ENCODE results near the gene LOXHD1. TPM values are rescaled to one million over a fixed set of nuclear protein-coding genes. Genes with fewer than 3 reads are reported as not detected.

LOXHD1 gene
- total RNA-seq, 1 experiment from 2014 or later = not detected

- intact Hi-C loops (cut with micrococcal nuclease; ENCODE audit: unreplicated experiment) = no loop called here
- no peak overlapping the region for H3K4me2 ChIP-seq
- TF ChIP-seq, protein P1, sequence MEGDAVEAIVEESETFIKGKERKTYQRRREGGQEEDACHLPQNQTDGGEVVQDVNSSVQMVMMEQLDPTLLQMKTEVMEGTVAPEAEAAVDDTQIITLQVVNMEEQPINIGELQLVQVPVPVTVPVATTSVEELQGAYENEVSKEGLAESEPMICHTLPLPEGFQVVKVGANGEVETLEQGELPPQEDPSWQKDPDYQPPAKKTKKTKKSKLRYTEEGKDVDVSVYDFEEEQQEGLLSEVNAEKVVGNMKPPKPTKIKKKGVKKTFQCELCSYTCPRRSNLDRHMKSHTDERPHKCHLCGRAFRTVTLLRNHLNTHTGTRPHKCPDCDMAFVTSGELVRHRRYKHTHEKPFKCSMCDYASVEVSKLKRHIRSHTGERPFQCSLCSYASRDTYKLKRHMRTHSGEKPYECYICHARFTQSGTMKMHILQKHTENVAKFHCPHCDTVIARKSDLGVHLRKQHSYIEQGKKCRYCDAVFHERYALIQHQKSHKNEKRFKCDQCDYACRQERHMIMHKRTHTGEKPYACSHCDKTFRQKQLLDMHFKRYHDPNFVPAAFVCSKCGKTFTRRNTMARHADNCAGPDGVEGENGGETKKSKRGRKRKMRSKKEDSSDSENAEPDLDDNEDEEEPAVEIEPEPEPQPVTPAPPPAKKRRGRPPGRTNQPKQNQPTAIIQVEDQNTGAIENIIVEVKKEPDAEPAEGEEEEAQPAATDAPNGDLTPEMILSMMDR (conservative IDR thresholded peaks at IDR 0.05) = no peak
- no peak for TF ChIP-seq EZH2 (IDR thresholded peaks at IDR 0.05; ENCODE audit: low read depth)
- H2AFZ ChIP-seq = no peak overlapping the region
- CTCF ChIA-PET = no interaction called here
- H3K36me3 ChIP-seq (ENCODE audit: low read depth) = peaks cover 7% of the 10 kb centered on the region; the same call in 1 of the 2 replicates
- no peak for DNase-seq
- H3K4me1 ChIP-seq (replicated peaks; ENCODE audit: insufficient read depth) = no peaks in the 10 kb centered on the region
- no peak overlapping the region for H3K27ac ChIP-seq
- H3K9me2 ChIP-seq (ENCODE audit: insufficient read depth) = no peaks in the 10 kb centered on the region
- peaks cover 19% of the 10 kb centered on the region for H4K20me1 ChIP-seq (ENCODE audit: insufficient read depth)
- H3K9me3 ChIP-seq (ENCODE audit: insufficient read depth, low read depth) = no peaks in the 10 kb centered on the region
- H3K4me3 ChIP-seq = no peak overlapping the region
- POLR2A ChIA-PET (ENCODE audit: unreplicated experiment) = no interaction called here
- H3K79me2 ChIP-seq (ENCODE audit: low read depth) = no peaks in the 10 kb centered on the region
- H3F3A ChIP-seq (ENCODE audit: insufficient read depth, low read depth) = peaks cover 4% of the 10 kb centered on the region
- no TSS peak for BruUV-seq (replicated peaks)
- H3K27me3 ChIP-seq (ENCODE audit: insufficient read depth, low read depth) = no peaks in the 10 kb centered on the region
Measured at GRCh38 chr18:46434629-46435028, 222.4 kb downstream of the LOXHD1 start.

GRCh38 chr18:46433121-46433826 lies 223.7 kb downstream of the LOXHD1 start:
- ChIA-PET POLR2A (ENCODE audit: unreplicated experiment) (interaction anchor here (0.7 kb wide), 1 partner anchor 60 kb away, joined by 4 read pairs; no protein-coding TSS in a partner anchor), CTCF (no interaction called here)
- Histone ChIP-seq H4K20me1 (ENCODE audit: insufficient read depth) (peaks cover 25% of the 10 kb centered on the region), H3K79me2 (ENCODE audit: low read depth) (no peaks in the 10 kb centered on the region), H3K4me3 (no peak overlapping the region), H3F3A (ENCODE audit: insufficient read depth, low read depth) (peaks cover 7% of the 10 kb centered on the region), H3K4me1 (replicated peaks; ENCODE audit: insufficient read depth) (no peaks in the 10 kb centered on the region), H3K27me3 (ENCODE audit: insufficient read depth, low read depth) (no peaks in the 10 kb centered on the region), H3K27ac (no peak overlapping the region), H3K4me2 (no peak overlapping the region), H3K36me3 (ENCODE audit: low read depth) (peaks cover 7% of the 10 kb centered on the region; the same call in 1 of the 2 replicates), H3K9me2 (ENCODE audit: insufficient read depth) (no peaks in the 10 kb centered on the region), H3K9me3 (ENCODE audit: insufficient read depth, low read depth) (no peaks in the 10 kb centered on the region), H2AFZ (no peak overlapping the region)
- TF ChIP-seq EZH2 (IDR thresholded peaks at IDR 0.05; ENCODE audit: low read depth) = no peak
- TF ChIP-seq, protein P1 (conservative IDR thresholded peaks at IDR 0.05) = no peak
- BruUV-seq (replicated peaks) = no TSS peak
- intact Hi-C loops (cut with micrococcal nuclease; ENCODE audit: unreplicated experiment) = no loop called here
- DNase-seq = no peak

GRCh38 chr18:46431522-46432171 lies 225.4 kb downstream of the LOXHD1 start:
- Histone ChIP-seq H3F3A (ENCODE audit: insufficient read depth, low read depth) (peaks cover 7% of the 10 kb centered on the region), H3K27ac (no peak overlapping the region), H3K27me3 (ENCODE audit: insufficient read depth, low read depth) (no peaks in the 10 kb centered on the region), H4K20me1 (ENCODE audit: insufficient read depth) (peaks cover 30% of the 10 kb centered on the region), H3K4me1 (replicated peaks; ENCODE audit: insufficient read depth) (no peaks in the 10 kb centered on the region), H3K4me3 (no peak overlapping the region), H2AFZ (no peak overlapping the region), H3K79me2 (ENCODE audit: low read depth) (no peaks in the 10 kb centered on the region), H3K36me3 (ENCODE audit: low read depth) (peaks cover 7% of the 10 kb centered on the region; the same call in 1 of the 2 replicates), H3K9me3 (ENCODE audit: insufficient read depth, low read depth) (no peaks in the 10 kb centered on the region), H3K9me2 (ENCODE audit: insufficient read depth) (no peaks in the 10 kb centered on the region), H3K4me2 (no peak overlapping the region)
- no peak for DNase-seq
- TF ChIP-seq EZH2 (IDR thresholded peaks at IDR 0.05; ENCODE audit: low read depth) = no peak
- TF ChIP-seq, protein P1 (conservative IDR thresholded peaks at IDR 0.05) = no peak
- intact Hi-C loops (cut with micrococcal nuclease; ENCODE audit: unreplicated experiment) = no loop called here
- BruUV-seq (replicated peaks) = no TSS peak
- POLR2A ChIA-PET (ENCODE audit: unreplicated experiment) = no interaction called here
- CTCF ChIA-PET = no interaction called here
